Left ventricle myocardium inferior (tissue), 1 donor: Measurements from ENCODE around the gene CRACR2A. TPM values are rescaled to one million over a fixed set of nuclear protein-coding genes. Genes with fewer than 3 reads are reported as not detected.

Source experiments
- DNase-seq: peaks from one replicate; pipeline ENCODE4 v3.0.0-alpha.2; 2020
- H3K27ac ChIP-seq: fragments of 200-600 bp; replicated peaks from 2 replicates; pipeline ENCODE4 v1.8.0; 2021
- H3K27me3 ChIP-seq: fragments of 200-600 bp; 2 replicates; pipeline ENCODE4 v1.8.0; 2021; ENCODE audit warnings: low read depth
- H3K36me3 ChIP-seq: fragments of 200-600 bp; 2 replicates; pipeline ENCODE4 v1.8.0; 2021
- H3K4me1 ChIP-seq: fragments of 200-600 bp; 2 replicates; pipeline ENCODE4 v1.8.0; 2021
- H3K4me3 ChIP-seq: fragments of 200-600 bp; 2 replicates; pipeline ENCODE4 v1.8.0; 2021; ENCODE audit warnings: mild to moderate bottlenecking, moderate library complexity
- H3K9me3 ChIP-seq: fragments of 200-600 bp; replicated peaks from 2 replicates; pipeline ENCODE4 v1.8.0; 2021
- CTCF ChIP-seq: fragments of 200-600 bp; IDR thresholded peaks from 2 replicates; pipeline ENCODE4 v1.8.0; 2021; ENCODE audit warnings: antibody characterized with exemption, mild to moderate bottlenecking, borderline replicate concordance
- intact Hi-C: fragments of 100-400 bp; cut with micrococcal nuclease; formaldehyde crosslinking; loops from one replicate; pipeline ENCODE4 v1.11.0; 2022
- total RNA-seq: library from RNA; stranded (reverse); fragmentation: NEBNext Ultra II Directional; extraction: Animal tissue kit (Norgen Biotek cat#: 25700); gene quantifications from one replicate; pipeline ENCODE4 v1.2.1, GENCODE V29; 2021
- donor health status: DM: no; HTN: yes; CAD: no; lungs with severe emphysema.

Gene CRACR2A
- total RNA-seq, 1 donor from 2014 or later = 7.6 TPM

- Histone ChIP-seq H3K27me3 (no peaks in the 10 kb centered on the region), H3K4me1 (peaks cover 9% of the 10 kb centered on the region), H3K27ac (no peak overlapping the region), H3K36me3 (no peaks in the 10 kb centered on the region), H3K9me3 (no peaks in the 10 kb centered on the region), H3K4me3 (no peak overlapping the region)
- no peak for TF ChIP-seq CTCF
- no peak for DNase-seq
- intact Hi-C loops = no loop called here
Measured at GRCh38 chr12:3622021-3622821, 130.7 kb downstream of the CRACR2A start.

- no peaks in the 10 kb centered on the region for H3K9me3 ChIP-seq
- no peak for DNase-seq
- TF ChIP-seq CTCF = no peak
- H3K27ac ChIP-seq = no peak overlapping the region
- H3K36me3 ChIP-seq = no peaks in the 10 kb centered on the region
- H3K4me3 ChIP-seq = no peak overlapping the region
- H3K27me3 ChIP-seq = no peaks in the 10 kb centered on the region
- intact Hi-C loops = no loop called here
- peaks cover 9% of the 10 kb centered on the region for H3K4me1 ChIP-seq
Measured at GRCh38 chr12:3620856-3621255, 132.1 kb downstream of the CRACR2A start.

DNA sequence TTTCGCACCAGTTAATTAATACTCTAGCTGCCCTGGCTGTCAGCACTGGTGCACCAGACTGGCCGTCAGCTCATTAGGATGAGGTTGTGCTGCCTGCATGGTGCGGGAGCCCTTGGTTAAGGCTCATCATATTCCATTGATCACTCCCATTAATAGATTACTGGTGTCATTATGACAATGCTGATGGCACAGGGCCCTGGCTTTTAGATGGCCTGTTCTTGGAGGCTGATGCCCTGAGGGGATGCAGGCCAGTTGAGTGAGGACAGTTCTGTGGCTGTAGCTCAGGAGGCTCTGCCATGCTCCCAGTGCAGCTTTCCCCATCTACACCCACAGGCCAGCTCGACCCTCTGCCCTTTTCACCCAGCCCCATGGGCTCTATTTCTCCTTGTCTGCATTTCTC lies 135.3 kb downstream of the CRACR2A start:
- H3K4me3 ChIP-seq = no peak overlapping the region
- H3K27me3 ChIP-seq = no peaks in the 10 kb centered on the region
- no peak for TF ChIP-seq CTCF
- no peak overlapping the region for H3K27ac ChIP-seq
- DNase-seq = no peak
- no peaks in the 10 kb centered on the region for H3K9me3 ChIP-seq
- H3K36me3 ChIP-seq = no peaks in the 10 kb centered on the region
- H3K4me1 ChIP-seq = peaks cover 7% of the 10 kb centered on the region
- intact Hi-C loops = no loop called here

DNA sequence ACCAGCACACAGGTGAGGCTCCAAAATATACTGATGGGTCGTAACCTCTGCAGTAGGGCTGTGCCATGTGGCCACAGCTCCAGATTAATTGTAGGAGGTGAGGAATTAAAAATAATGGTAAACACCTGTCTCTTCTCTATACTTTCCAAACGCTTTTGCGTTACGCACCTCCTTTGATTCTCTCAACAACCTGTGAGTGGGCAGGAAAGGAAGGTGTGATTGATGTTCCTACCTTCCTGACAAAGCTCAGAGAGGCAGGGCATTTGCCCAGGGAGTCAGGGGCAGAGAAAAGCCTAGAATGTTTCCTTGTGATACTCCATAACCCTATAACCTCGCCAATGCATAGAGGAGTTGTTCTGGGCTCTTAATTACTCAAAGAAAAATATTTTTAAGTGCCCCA lies 137.0 kb downstream of the CRACR2A start:
- Histone ChIP-seq H3K36me3 (no peaks in the 10 kb centered on the region), H3K27me3 (no peaks in the 10 kb centered on the region), H3K4me1 (peaks cover 17% of the 10 kb centered on the region), H3K4me3 (no peak overlapping the region), H3K27ac (no peak overlapping the region), H3K9me3 (no peaks in the 10 kb centered on the region)
- intact Hi-C loops = no loop called here
- no peak for TF ChIP-seq CTCF
- no peak for DNase-seq

DNA sequence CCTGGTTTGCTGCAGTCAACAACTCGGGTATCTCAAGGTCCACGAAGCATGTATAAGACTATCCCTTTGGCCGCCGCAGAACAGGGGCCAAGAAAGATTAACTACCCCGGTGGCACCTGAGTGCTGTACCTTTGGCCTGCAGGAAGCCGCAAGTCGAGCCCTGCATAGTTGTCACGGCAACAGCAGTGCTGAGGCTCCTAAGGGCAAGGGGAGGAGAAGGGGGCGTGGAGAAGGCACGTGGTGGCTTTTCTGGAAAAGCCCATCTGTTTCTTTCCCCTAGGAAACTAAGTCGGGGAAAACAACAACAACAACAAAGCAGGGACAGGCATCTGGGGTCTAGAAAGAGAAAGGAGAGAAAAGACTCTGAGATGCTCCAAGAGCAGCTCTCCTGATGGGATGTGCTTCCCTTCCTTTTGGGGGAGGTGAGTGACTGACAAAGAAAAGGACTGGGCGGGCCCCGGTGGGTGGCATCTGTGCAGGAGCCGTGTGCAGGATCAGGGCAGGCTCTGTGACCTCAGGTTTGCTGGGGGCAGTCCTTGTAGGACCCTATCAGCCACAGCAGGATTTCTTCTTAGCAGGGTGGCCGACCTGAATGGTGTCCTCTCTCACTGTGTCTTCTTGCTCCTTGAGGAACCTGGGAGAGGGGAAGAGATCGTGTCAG lies 138.0 kb downstream of the CRACR2A start:
- no peak for DNase-seq

More for the DNA sequence above, 138.0 kb downstream of the CRACR2A start:
- no peak for TF ChIP-seq CTCF
- Histone ChIP-seq H3K27me3 (no peaks in the 10 kb centered on the region), H3K36me3 (no peaks in the 10 kb centered on the region), H3K9me3 (peaks cover 5% of the 10 kb centered on the region), H3K27ac (no peak overlapping the region), H3K4me1 (peaks cover 17% of the 10 kb centered on the region), H3K4me3 (no peak overlapping the region)
- intact Hi-C loops = no loop called here
